Lower lobe of right lung (tissue), 2 donors: ENCODE data around the gene HLA-DRA. TPM values are rescaled to one million over a fixed set of nuclear protein-coding genes. Genes with fewer than 3 reads are reported as not detected.

Source experiments
- ATAC-seq, 2 donors: fragments of 200-7000 bp; cut with Tn5 transposase; one replicate each; pipeline ENCODE4 v1.9.1; 2020 to 2022; ENCODE audit warnings: mild to moderate bottlenecking in 2 of 2, moderate library complexity in 2 of 2
- DNase-seq: peaks from one replicate; pipeline ENCODE4 v3.0.0-alpha.2; 2020
- H3K27ac ChIP-seq: fragments of 200-600 bp; one replicate; pipeline ENCODE4 v1.8.0; 2022
- H3K27me3 ChIP-seq: fragments of 200-600 bp; one replicate; pipeline ENCODE4 v1.8.0; 2022; ENCODE audit warnings: low read depth
- H3K36me3 ChIP-seq: fragments of 200-600 bp; one replicate; pipeline ENCODE4 v1.8.0; 2022; ENCODE audit warnings: mild to moderate bottlenecking
- H3K4me1 ChIP-seq: fragments of 200-600 bp; one replicate; pipeline ENCODE4 v1.8.0; 2022
- H3K4me3 ChIP-seq: fragments of 200-600 bp; one replicate; pipeline ENCODE4 v1.8.0; 2022; ENCODE audit warnings: mild to moderate bottlenecking
- H3K9me3 ChIP-seq: fragments of 200-600 bp; one replicate; pipeline ENCODE4 v1.8.0; 2022
- CTCF ChIP-seq: fragments of 200-600 bp; IDR thresholded peaks from one replicate; pipeline ENCODE4 v1.8.0; 2022; ENCODE audit warnings: antibody characterized with exemption, mild to moderate bottlenecking
- intact Hi-C: fragments of 100-400 bp; cut with DNase I; formaldehyde crosslinking; loops from one replicate; pipeline ENCODE4 v1.11.0; 2022
- total RNA-seq: library from RNA; stranded (reverse); fragmentation: NEBNext Ultra II Directional; extraction: Animal tissue kit (Norgen Biotek cat#: 25700); gene quantifications from one replicate; pipeline ENCODE4 v1.2.1, GENCODE V29; 2021
- donor health status: DM: no; HTN: yes; CAD: no; lungs with severe emphysema.

Gene HLA-DRA
- total RNA-seq, 1 donor from 2014 or later: 2,056 TPM

GRCh38 chr6:32442243-32442667, 2.6 kb downstream of the HLA-DRA start:
- Histone ChIP-seq H3K27ac (no peak overlapping the region), H3K4me1 (peaks cover 15% of the 10 kb centered on the region), H3K4me3 (peak overlapping the region; percentile 67), H3K9me3 (no peaks in the 10 kb centered on the region), H3K27me3 (no peaks in the 10 kb centered on the region), H3K36me3 (peaks cover 25% of the 10 kb centered on the region)
- ATAC-seq (no peak), DNase-seq (no peak)
- no peak for TF ChIP-seq CTCF
- intact Hi-C loops: no loop called here

- DNase-seq (no peak), ATAC-seq (no peak)
- peaks cover 15% of the 10 kb centered on the region for H3K4me1 ChIP-seq
- peak overlapping the region; percentile 10 for H3K4me3 ChIP-seq
- peaks cover 25% of the 10 kb centered on the region for H3K36me3 ChIP-seq
- no peak for TF ChIP-seq CTCF
- H3K9me3 ChIP-seq: no peaks in the 10 kb centered on the region
- intact Hi-C loops: no loop called here
- no peak overlapping the region for H3K27ac ChIP-seq
- H3K27me3 ChIP-seq: no peaks in the 10 kb centered on the region
These were observed 3.4 kb downstream of the HLA-DRA start for GRCh38 chr6:32442977-32443552.

- ATAC-seq (no peak), DNase-seq (no peak)
- H3K9me3 ChIP-seq: no peaks in the 10 kb centered on the region
- no peak overlapping the region for H3K27ac ChIP-seq
- H3K36me3 ChIP-seq: peaks cover 25% of the 10 kb centered on the region
- no peak for TF ChIP-seq CTCF
- H3K4me3 ChIP-seq: no peak overlapping the region
- peaks cover 11% of the 10 kb centered on the region for H3K4me1 ChIP-seq
- intact Hi-C loops: no loop called here
- no peaks in the 10 kb centered on the region for H3K27me3 ChIP-seq
These were observed 4.7 kb downstream of the HLA-DRA start for GRCh38 chr6:32444433-32444832.

GRCh38 chr6:32445321-32445854, 5.7 kb downstream of the HLA-DRA start:
- Histone ChIP-seq H3K27ac (no peak overlapping the region), H3K9me3 (no peaks in the 10 kb centered on the region), H3K4me3 (no peak overlapping the region), H3K4me1 (peaks cover 11% of the 10 kb centered on the region), H3K36me3 (peaks cover 25% of the 10 kb centered on the region), H3K27me3 (no peaks in the 10 kb centered on the region)
- intact Hi-C loops: no loop called here
- DNase-seq (no peak), ATAC-seq (no peak)
- no peak for TF ChIP-seq CTCF

- ATAC-seq (no peak), DNase-seq (no peak)
- Histone ChIP-seq H3K27ac (no peak overlapping the region), H3K4me3 (no peak overlapping the region), H3K36me3 (peaks cover 20% of the 10 kb centered on the region), H3K27me3 (no peaks in the 10 kb centered on the region), H3K4me1 (no peaks in the 10 kb centered on the region), H3K9me3 (no peaks in the 10 kb centered on the region)
- intact Hi-C loops: no loop called here
- no peak for TF ChIP-seq CTCF
These were observed 8.2 kb downstream of the HLA-DRA start for GRCh38 chr6:32447932-32448331.
